GM06990 (cell line): ENCODE data around the gene C1GALT1.
A peak's percentile ranks its signal among the peaks of the same experiment; 100 is the strongest.

ENCODE experiments used
- DNase-seq: peaks from one replicate; pipeline ENCODE4 v3.0.0-alpha.2; 2011; ENCODE audit not compliant: insufficient read length; ENCODE audit errors: extremely low read depth
- H3K27me3 ChIP-seq: replicated peaks from 2 replicates; pipeline ENCODE4 v1.6.0; 2011; ENCODE audit warnings: low read length; ENCODE audit not compliant: control insufficient read depth, insufficient read depth
- H3K36me3 ChIP-seq: 2 replicates; pipeline ENCODE4 v1.5.1; 2011; ENCODE audit warnings: low read length; ENCODE audit not compliant: control insufficient read depth, insufficient read depth
- H3K4me3 ChIP-seq: replicated peaks from 2 replicates; pipeline ENCODE4 v1.5.1; 2011; ENCODE audit warnings: low read depth, mild to moderate bottlenecking, control low read depth, low read length
- TF ChIP-seq, protein P1 (sequence below): IDR thresholded peaks from 2 replicates; pipeline ENCODE4 v1.5.1; 2011; ENCODE audit warnings: low read length, control low read depth, mild to moderate bottlenecking, inconsistent platforms; ENCODE audit not compliant: insufficient read depth, poor library complexity, severe bottlenecking

C1GALT1 gene

DNA sequence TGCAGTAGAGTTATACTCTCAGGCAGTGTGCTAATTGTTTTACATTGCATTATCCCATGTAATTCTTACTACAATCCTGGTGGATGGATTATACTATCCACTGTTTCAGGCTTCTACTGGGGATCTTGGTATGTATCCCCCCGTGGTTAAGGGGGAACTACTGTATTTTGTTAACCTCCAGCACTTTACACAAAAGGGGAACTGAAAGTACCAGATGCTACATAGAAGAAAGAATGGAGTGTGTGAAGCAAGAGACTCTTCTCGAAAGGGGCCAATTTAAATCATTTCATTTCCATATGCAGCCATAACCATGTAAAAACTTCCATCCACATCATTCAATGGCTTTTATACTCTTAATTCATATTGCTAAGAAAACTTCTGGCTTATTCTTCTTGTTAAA is 69.4 kb downstream of the C1GALT1 start:
- H3K36me3 ChIP-seq: no peaks in the 10 kb centered on the region
- peak; percentile 76 for DNase-seq
- TF ChIP-seq, protein P1, sequence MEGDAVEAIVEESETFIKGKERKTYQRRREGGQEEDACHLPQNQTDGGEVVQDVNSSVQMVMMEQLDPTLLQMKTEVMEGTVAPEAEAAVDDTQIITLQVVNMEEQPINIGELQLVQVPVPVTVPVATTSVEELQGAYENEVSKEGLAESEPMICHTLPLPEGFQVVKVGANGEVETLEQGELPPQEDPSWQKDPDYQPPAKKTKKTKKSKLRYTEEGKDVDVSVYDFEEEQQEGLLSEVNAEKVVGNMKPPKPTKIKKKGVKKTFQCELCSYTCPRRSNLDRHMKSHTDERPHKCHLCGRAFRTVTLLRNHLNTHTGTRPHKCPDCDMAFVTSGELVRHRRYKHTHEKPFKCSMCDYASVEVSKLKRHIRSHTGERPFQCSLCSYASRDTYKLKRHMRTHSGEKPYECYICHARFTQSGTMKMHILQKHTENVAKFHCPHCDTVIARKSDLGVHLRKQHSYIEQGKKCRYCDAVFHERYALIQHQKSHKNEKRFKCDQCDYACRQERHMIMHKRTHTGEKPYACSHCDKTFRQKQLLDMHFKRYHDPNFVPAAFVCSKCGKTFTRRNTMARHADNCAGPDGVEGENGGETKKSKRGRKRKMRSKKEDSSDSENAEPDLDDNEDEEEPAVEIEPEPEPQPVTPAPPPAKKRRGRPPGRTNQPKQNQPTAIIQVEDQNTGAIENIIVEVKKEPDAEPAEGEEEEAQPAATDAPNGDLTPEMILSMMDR: no peak
- no peaks in the 10 kb centered on the region for H3K27me3 ChIP-seq
- H3K4me3 ChIP-seq: no peak overlapping the region

DNA sequence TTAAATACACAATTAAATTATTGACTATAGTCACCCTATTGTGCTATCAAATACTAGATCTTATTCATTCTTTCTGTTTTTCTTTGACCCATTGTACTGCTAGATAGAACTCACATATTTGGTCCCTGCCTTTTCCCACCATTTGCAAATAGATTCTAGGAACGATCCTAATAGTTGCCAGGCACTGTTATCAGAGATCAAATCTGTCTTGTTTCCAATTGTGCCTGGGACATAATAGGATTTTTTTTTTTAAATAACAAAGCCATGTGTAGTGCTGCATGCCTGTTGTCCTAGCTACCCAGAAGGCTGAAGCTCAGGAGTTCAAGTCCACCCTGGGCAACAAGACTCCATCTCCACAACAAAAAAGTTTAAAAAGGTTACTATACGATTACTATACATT is 72.0 kb downstream of the C1GALT1 start:
- TF ChIP-seq, protein P1: no peak
- Histone ChIP-seq H3K4me3 (no peak overlapping the region), H3K36me3 (no peaks in the 10 kb centered on the region), H3K27me3 (no peaks in the 10 kb centered on the region)
- no peak for DNase-seq

DNA sequence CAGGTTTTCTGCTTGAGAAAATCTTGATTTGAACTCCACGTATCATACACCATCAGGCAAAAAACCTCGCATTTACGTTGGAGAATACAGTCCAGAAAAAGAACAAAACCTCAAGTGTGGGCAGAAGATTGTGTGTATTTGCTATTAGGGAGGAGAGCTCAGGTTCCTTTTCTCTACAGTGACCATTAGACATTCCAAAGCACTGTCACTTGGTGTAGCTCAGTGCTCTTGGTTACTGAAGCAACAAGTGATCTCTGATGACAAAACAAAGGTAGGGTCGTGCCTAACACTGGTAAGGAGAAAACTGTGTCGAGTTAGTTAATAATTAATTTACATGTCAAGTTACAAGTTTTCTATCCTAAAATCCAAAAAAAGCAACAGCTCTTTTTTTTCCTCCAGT is 72.6 kb downstream of the C1GALT1 start:
- H3K36me3 ChIP-seq: no peaks in the 10 kb centered on the region
- H3K4me3 ChIP-seq: no peak overlapping the region
- no peak for DNase-seq
- H3K27me3 ChIP-seq: no peaks in the 10 kb centered on the region
- TF ChIP-seq, protein P1: no peak

DNA sequence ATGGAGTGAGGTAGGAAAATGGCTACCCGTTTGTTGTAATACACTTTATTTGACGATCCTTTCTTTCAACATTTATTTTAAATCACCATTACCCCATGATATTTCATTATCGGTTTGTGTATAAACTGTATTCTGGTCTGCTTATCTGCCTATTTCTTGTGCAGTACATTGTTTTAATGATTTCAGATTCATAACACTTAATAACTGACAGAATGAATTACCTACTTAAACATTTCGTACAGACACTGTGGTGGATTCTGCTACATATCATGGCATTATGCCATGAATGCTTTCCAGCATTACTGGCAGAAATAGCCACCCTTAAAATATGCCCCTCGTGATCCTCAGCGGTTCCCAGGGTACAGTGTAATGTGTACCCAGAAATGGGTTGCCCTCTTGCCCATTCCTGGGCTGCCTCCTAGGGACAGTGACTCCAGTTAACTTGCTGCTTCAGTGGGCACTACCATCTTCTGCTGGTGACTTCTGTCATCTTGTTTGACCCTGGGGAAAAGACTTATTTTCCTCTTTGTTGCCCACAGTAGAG is 74.5 kb downstream of the C1GALT1 start:
- Histone ChIP-seq H3K27me3 (no peaks in the 10 kb centered on the region), H3K4me3 (no peak overlapping the region), H3K36me3 (no peaks in the 10 kb centered on the region)
- TF ChIP-seq, protein P1: no peak
- no peak for DNase-seq

DNA sequence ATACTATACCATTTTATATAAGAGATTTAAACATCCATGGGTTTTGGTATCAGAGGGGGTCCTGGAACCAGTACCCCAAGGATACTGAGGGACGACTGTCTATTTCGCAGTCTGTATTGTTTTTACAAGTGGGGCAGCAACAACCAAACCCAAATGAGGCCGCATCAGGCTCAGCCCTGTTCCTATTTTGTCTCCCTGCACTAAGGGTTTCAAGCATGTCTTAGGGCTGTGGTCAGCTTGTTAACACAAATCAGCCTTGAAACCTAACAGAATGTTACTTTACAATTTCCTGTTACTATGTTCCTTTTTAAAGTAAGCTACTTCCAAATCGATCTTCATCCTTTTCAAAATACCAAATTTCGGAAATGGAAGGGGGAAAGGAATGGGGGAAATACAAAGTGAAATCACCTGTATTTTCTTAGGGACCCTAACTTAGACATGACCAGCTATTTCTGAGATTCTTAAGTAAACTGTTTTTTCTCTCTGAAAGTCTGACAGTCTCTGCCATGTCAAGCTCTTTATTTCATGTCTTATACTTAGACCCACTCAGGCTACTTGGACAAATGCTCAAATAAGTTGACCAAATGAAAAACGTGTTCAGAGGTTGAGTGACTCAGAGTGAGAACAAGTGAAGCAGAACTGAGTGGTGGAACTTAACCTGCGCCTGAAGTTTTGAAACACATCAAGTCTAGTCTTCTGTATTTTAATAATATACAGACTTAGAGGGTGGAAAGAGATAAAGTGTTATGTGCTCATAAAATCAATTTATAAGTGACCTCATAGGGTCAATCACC is 75.8 kb downstream of the C1GALT1 start:
- DNase-seq: peak; percentile 72
- H3K4me3 ChIP-seq: peak overlapping the region; percentile 59
- TF ChIP-seq, protein P1: no peak
- H3K27me3 ChIP-seq: no peaks in the 10 kb centered on the region
- H3K36me3 ChIP-seq: no peaks in the 10 kb centered on the region
